ENCODE data around the gene AFAP1L2.

The AFAP1L2 gene

DNA sequence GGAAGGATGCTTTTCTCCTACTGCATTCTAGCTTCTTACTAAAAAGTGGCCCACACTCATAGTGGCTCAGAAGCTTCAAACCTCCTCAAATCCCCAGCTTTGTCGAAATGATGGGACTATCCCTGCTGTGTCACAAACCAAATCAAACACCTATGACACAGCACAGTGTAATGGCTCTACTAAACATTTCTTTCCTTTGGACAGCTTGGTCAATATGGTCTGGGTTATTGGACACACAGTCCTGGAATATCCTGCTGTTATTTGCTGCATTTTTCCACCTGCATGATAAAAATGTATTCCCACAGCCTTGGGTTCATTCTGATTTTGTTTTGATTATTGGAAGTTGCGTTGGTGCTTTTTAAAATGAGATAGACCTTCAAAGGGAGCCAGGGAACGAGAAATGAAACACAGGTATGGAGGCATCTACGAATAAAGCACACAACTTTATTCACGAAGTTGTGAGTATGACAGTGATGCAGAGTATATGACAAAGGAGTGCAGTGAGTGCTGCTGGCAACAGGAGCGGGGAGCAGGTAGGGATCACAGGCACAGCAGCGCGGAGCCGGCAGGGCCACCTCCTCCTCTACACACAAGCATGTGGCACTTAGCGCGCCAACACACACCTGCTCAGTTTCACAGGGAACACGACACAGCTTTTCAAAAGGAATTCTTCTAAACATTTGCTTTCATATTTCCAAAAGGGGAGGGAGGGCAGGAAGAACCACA, 26.5 kb upstream of the AFAP1L2 start:
- Histone ChIP-seq H3K27me3 (no peaks in the 10 kb centered on the region), H3K36me3 (peaks cover 8% of the 10 kb centered on the region), H3K9me3 (no peaks in the 10 kb centered on the region), H3K4me1 (no peaks in the 10 kb centered on the region), H3K4me3 (ENCODE audit: low read depth, low read length) (no peak overlapping the region)
- DNase-seq, result no peak
- no peak for TF ChIP-seq CTCF (IDR thresholded peaks at IDR 0.05; ENCODE audit: low read depth, low read length)

- Histone ChIP-seq H3K36me3 (peaks cover 5% of the 10 kb centered on the region), H3K9me3 (no peaks in the 10 kb centered on the region), H3K27me3 (no peaks in the 10 kb centered on the region), H3K4me3 (ENCODE audit: low read depth, low read length) (no peak overlapping the region), H3K4me1 (no peaks in the 10 kb centered on the region)
- no peak for TF ChIP-seq CTCF (IDR thresholded peaks at IDR 0.05; ENCODE audit: low read depth, low read length)
- no peak for DNase-seq
These were observed 25.5 kb upstream of the AFAP1L2 start for GRCh38 chr10:114429581-114430335.

- TF ChIP-seq CTCF (IDR thresholded peaks at IDR 0.05; ENCODE audit: low read depth, low read length), result no peak
- Histone ChIP-seq H3K9me3 (no peaks in the 10 kb centered on the region), H3K36me3 (peaks cover 4% of the 10 kb centered on the region), H3K4me1 (no peaks in the 10 kb centered on the region), H3K4me3 (ENCODE audit: low read depth, low read length) (no peak overlapping the region), H3K27me3 (no peaks in the 10 kb centered on the region)
- no peak for DNase-seq
These were observed 23.0 kb upstream of the AFAP1L2 start for GRCh38 chr10:114427124-114427852.

DNA sequence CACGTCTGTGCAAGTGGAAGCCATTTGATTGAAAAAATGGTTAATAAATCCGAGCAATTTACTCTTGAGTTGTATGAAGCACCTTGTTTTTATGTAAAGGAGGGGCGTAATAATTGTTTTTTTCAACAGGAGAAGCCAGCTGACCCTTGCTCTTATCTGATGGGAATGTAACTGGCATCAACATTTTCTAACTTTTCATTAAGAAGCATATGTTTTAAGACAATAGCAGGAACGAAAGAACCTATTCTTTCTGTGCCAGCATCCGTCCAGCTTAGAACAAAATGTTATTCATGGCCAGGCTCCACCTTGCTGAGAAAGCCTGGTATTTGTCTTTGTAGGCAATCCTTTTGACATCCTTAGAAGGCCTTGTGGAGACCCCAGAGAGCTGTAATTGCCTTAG, 22.2 kb upstream of the AFAP1L2 start:
- Histone ChIP-seq H3K9me3 (no peaks in the 10 kb centered on the region), H3K4me1 (no peaks in the 10 kb centered on the region), H3K36me3 (peaks cover 4% of the 10 kb centered on the region), H3K27me3 (no peaks in the 10 kb centered on the region), H3K4me3 (ENCODE audit: low read depth, low read length) (no peak overlapping the region)
- no peak for TF ChIP-seq CTCF (IDR thresholded peaks at IDR 0.05; ENCODE audit: low read depth, low read length)
- DNase-seq, result no peak

DNA sequence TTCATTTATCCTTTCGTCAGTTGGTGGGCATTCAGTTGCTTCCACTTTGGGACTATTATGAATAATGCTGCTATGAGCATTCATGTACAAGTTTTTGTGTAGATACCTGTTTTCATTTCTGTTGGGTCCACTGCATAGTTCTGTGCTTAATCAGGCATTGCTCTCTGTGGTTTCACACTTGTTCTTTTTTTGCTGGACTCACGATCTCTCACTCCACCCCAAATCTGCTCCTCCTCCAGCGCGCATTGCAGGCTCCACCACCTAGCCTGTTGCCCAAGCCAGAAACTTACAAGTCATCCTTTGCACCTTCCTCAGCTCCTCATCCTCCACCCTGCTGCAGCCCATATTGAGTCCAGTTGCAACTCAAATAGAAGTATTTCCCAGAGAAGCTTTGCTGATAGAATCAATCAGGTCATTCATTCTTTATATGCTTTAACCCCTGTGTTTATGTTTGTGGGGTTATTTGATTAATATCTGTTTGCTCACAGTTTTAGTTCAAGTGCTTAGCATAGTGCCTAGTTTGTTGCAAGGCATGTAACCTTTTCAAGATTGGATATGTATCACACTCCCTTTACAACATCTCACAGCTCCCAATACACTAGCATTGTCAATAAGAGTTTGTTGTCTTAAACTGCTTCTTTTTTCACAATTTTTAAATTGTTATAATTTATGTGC, 16.6 kb upstream of the AFAP1L2 start:
- Histone ChIP-seq H3K27me3 (no peaks in the 10 kb centered on the region), H3K4me1 (no peaks in the 10 kb centered on the region), H3K9me3 (no peaks in the 10 kb centered on the region), H3K4me3 (ENCODE audit: low read depth, low read length) (no peak overlapping the region), H3K36me3 (no peaks in the 10 kb centered on the region)
- DNase-seq, result no peak
- TF ChIP-seq CTCF (IDR thresholded peaks at IDR 0.05; ENCODE audit: low read depth, low read length), result no peak

All from BE2C (cell line).